DMS153 (cell line): ENCODE measurements around the gene TSC22D2.
"Not testable (repeated sequence)": the region's sequence is repeated elsewhere in the genome, so short reads cannot be mapped to it uniquely, and the experiment has no call there.

Source experiments
- DNase-seq: peaks from one replicate; lab custom pipeline; 2025; lab: John Stamatoyannopoulos, UW

TSC22D2 gene

DNA sequence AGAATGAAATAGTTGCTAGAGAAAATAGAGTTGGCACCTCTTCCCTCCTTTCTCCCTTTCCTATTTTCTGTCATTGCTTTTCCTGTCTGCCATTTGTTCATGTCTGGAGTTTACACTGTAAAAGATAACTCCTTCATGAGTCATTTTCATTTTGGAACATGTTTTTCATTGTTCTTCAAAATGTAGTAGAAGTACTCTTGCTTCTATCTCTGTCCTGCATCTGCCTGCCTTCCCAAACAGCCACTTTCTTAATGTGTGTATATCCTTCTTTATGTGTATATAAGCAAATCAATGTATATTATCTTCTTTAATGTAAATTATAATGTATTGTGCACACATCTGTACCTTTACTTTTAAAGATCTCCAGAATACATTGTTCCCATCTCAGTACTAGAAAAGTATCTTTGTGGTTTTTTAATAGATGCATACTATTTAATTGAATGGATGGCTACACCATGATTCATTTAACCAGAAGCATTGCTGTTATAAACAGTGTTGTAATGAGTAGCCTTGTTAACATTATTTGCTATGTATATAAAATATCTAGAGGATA is 41.1 kb downstream of the TSC22D2 start:
- no peak for DNase-seq

- no peak for DNase-seq
These were observed 42.8 kb downstream of the TSC22D2 start for GRCh38 chr3:150450916-150451315.

DNA sequence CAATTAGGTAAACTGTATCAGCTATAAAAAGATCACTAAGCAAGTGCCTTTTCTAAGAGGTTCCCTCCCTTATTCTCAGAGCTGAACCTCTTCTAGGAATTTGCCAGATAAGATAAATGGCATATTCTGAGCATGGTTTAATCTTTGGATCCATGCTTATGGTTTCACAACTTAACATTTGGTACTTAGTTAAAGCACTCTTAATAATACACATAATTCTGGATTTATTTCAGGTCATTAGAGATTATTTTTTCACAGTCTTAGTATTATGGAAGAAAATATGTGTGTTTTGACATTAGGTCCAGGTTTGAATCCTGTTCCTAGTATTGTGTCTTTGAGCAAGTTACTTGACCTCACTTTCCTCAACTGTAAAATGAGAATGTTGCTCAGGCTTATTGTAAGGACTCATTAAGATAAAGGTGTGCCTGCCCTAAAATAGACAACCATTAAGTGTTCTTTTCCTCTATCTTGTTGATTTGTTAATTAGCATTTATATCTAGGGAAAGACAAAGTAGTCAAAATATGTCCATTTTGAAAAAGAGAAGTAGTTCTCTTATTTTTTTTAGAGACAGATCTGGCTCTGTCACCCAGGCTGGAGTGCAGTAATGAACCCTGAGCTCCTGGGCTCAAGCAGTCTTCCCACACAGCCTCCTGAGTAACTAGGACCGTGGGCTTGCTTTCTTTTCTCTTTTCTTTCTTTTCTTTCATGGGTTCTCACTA is 43.4 kb downstream of the TSC22D2 start:
- no peak for DNase-seq

DNA sequence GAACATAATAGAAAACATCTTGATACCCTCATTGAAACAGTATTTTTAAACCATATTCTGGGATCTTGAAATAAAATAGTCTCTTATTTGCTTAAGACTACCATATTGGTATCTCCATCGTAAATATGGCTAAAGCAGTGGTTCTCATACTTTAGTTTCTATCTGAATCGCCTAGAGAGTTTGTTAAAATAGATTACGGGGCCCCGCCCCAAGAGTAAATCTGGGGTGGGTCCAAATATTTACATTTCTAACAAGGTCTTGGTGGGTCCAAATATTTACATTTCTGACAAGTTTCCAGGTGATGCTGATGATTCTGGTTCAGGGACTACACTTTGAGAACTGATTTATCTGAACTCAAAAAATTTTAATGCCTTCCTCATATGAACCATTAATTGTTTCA is 45.3 kb downstream of the TSC22D2 start:
- DNase-seq: no peak

DNA sequence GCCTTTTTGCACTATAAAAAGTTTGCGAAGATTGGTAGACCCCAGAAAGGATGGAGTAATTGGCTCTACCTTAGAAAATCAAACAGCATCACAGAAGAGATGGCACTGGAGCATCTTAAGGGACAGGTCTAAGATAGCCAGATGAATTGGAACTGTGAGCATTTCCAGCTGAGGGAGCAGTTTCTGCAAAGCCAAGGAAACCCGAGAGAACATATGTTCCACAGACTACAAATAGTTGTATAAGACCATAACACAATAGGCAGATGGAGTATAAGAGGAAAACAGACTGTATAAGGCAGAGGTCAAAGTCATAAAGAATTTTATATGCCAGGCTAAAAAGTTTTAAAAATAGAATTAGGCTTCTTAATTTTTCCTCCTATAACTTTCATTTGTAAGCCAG is 46.0 kb downstream of the TSC22D2 start:
- no peak for DNase-seq

DNA sequence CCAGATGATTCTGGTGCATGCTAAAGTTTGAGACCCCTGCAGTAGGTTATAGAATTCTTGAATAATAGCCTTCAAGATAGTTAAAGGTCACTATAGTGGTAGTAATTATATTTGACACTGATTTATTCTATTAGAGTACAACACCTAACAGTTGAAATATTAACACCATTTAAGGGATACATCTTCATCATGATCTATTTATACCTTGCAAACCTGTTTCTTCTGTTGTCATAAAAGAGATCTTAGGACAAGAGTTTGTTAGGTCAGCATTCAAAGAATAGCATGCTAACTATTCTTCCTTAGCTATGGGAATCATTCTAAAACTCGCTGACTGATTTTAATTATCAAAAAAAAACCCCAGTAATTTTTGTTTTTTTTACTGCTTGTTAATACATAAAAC is 46.5 kb downstream of the TSC22D2 start:
- DNase-seq: no peak

DNA sequence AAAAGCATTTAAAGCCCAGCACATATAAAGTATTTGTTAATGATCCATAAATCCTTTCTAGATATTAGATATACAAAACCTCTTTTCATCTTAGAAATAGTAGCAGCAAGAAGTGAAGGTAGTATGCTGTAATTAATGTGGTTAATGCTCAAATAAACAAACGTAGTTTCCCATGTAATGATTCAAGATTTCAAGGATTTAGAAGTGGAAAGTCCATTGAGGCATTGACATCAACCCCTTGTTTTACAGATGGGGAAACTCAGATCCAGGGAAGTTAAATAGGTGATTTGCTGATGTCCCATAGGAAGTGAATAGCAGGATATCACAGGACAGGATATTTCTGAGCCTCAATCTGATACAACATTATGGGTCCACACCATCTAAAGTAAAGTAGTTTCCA is 47.2 kb downstream of the TSC22D2 start:
- DNase-seq: no peak

DNA sequence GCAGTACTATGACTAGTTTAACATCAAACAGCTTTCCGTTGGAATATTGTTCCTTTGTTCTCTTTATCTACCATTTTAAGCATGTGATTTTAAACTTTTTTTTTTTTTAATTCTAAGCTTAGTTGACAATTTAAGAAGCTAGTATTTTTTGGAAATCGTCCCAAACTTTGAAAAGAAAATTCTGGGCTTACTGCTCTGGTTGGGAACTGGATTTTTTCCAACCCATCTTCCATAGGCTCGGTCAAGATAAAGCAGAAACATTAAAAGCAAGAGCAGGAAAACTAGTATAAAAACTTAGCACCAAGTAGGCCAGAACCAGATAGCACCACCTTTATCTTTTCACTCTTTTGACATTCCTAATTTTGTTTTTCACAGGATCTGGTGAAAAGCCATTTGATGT is 49.9 kb downstream of the TSC22D2 start:
- DNase-seq: no peak

DNA sequence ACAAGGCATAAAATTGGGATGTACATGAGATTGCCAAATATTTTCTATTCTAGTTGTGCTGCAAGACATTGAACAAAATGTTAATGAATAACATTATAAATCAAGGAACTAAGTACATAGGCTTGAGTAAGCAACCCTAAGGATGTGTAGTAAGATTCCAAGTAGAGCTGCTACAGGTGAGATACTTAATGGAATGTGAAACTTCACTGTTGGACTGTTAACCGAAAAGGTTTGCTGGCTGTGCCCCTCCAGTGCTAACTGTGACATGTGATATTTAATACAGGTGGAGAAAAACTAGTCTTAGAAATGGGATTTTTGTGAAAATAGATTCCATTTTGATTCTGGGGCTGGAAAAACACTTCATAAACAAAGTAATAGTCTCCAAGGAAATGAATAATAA is 52.4 kb downstream of the TSC22D2 start:
- no peak for DNase-seq

DNA sequence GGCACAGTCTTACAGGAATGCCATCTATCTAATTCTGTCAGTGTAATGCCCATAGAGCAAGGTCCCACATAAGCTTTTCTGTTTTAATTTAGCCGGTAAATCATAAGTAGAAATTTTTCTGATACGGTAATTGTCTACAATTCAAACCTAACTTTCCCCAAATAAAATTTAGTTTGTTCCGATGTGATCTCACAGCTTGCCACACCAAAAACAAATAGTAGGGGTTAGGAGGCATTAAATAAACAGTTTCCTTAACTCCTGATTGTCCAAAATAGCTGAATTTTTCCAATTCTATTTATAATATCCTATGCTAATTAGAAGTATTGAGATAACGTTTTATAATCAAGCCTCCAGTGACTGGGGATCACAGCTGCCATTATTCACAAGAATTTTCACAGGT is 53.3 kb downstream of the TSC22D2 start:
- DNase-seq: no peak

DNA sequence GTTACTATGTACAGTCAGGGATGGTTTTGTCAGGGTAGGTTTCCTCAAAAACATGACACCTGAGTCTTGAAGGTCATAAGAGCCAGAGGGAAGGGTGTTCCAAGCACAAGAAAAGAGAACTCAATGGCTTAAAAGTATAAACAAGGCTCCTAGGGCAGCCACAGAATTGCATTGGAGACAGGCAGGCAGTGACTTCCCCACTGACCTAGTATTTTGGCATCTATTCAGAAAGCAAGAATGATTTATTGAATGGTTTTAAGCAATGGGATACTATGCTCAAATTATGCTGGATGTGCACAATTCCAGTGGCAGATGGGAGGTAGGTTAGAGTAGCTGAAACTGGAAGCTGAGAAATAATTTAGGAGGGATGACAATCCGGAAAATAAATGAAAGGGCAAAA is 54.0 kb downstream of the TSC22D2 start:
- DNase-seq: no peak

GRCh38 chr3:150464684-150465083 is 56.6 kb downstream of the TSC22D2 start:
- DNase-seq: no peak

- DNase-seq: no peak
These were observed 59.3 kb downstream of the TSC22D2 start for GRCh38 chr3:150467381-150467780.

- no peak for DNase-seq
These were observed 61.2 kb downstream of the TSC22D2 start for GRCh38 chr3:150469031-150469930.

DNA sequence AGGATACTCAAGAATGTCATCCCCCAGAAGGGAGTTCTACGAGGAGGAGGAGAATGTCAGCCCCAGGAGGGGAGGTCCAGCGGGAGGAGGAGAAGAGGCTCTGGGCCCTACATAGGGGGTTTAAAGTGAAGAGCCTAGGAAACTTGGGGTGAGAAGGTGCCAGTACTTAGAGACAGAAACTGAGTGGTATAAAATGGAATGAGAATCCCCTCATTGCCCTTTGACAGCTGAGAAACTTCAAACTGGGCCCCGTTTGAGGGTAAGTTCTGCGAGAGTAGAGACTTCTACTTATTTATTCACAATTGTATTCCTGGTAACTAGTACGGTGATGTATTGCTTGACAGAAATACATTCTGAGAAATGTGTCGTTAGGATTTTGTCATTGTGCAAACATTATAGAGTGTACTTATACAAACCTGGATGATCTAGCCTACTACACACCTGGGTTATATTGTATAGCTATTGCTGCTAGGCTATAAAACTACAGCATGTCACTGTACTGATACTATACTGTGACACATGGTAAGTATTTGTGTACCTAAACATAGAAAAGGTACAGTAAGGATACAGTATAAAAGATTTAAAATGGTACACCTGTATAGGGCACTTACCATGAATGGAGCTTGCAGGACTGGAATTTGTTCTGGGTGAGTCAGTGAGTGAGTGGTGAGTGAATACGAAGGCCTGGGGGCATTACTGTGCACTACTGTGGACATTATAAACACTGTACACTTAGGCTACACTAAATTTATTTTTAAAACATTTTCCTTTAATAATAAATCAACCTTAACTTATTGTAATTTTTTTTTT is 62.0 kb downstream of the TSC22D2 start:
- DNase-seq: peak; percentile 49

- DNase-seq: no peak
These were observed 64.3 kb downstream of the TSC22D2 start for GRCh38 chr3:150472421-150472820.

GRCh38 chr3:150473161-150473560 is 65.1 kb downstream of the TSC22D2 start:
- not testable (repeated sequence) for DNase-seq

DNA sequence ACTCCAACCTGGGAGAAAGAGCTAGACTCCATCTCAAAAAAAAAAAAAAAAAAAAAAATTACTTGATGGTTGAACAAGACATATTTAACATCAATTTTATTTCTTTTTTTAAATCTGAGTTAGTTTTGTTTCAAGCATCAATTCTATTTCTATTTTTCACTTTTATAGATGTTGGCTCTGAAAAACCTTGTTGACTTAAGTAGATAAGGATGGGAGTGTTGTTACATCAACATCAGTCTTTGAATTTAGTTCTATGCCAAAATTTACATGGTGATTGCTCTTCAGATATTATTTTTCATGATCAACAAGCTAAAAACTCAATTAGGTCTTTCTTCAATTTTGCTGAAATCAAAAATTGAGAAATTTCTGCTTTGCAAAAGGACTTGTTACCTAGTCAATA is 71.3 kb downstream of the TSC22D2 start:
- no peak for DNase-seq

DNA sequence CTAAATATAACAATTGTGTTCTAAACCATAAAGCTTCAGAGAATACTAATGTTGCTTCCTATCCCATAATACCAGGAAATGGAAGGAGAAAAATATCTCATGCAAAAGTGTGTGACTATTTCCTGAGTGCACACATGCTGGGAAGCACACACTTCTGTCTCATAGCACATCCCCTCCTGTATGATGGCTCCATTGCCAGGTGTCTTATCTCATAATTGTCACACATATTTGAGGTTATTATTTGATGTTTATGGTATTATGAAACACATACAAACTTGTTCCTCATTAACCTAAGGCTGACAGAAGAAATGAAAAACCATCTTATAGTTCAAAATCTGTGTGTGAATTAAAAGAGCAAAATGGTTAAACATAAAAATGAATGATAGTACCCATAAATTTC is 72.8 kb downstream of the TSC22D2 start:
- DNase-seq: no peak

GRCh38 chr3:150483226-150483625 is 75.1 kb downstream of the TSC22D2 start:
- no peak for DNase-seq

GRCh38 chr3:150484410-150484809 is 76.3 kb downstream of the TSC22D2 start:
- no peak for DNase-seq

GRCh38 chr3:150488867-150489266 is 80.8 kb downstream of the TSC22D2 start:
- DNase-seq: no peak
